Left cardiac atrium (tissue), 4 donors: ENCODE data around the gene TOM1L2. TPM values are rescaled to one million over a fixed set of nuclear protein-coding genes. Genes with fewer than 3 reads are reported as not detected.

Experiments
- ATAC-seq, 2 donors: fragments of 200-7000 bp; cut with Tn5 transposase; one replicate each; pipeline ENCODE4 v1.9.1; 2020; ENCODE audit warnings: mild to moderate bottlenecking in 2 of 2, moderate library complexity in 2 of 2
- DNase-seq: peaks from one replicate; pipeline ENCODE4 v3.0.0-alpha.2; 2020
- intact Hi-C, 2 donors: fragments of 100-400 bp; cut with DNase I; formaldehyde crosslinking; loops; one replicate each; pipeline versions ENCODE4 v1.14.1 to v1.15.1; 2022 to 2023
- total RNA-seq, 2 donors: library from RNA; stranded (reverse); fragmentation: NEBNext Ultra II Directional; extraction: Animal tissue kit (Norgen Biotek cat#: 25700); gene quantifications; one replicate each; pipeline ENCODE4 v1.2.1, GENCODE V29; 2021
- donor health status: DM: no; HTN: yes; CAD: no.
- donor health status: DM: no; HTN: yes; CAD: no; lungs with severe emphysema.
- donor health status: DM: yes; HTN: yes; CAD: no.
- donor health status: Dilated cardiomyopathy.

The TOM1L2 gene
- total RNA-seq, 2 donors from 2014 or later: 179 to 183 TPM

GRCh38 chr17:17892731-17893130 lies 79.5 kb downstream of the TOM1L2 start:
- no peak for ATAC-seq
- intact Hi-C loops: loop anchor here in 1 of 2 donors (10.0 kb wide), 1 partner anchor 142 kb away; the partner anchor contains the start of genes ATPAF2 and GID4

GRCh38 chr17:17892009-17892408 lies 80.2 kb downstream of the TOM1L2 start:
- intact Hi-C loops: loop anchor here in 1 of 2 donors (10.0 kb wide), 1 partner anchor 143 kb away; the partner anchor contains the start of genes ATPAF2 and GID4
- no peak for ATAC-seq
- DNase-seq: no peak

More at GRCh38 chr17:17892731-17893130, 79.5 kb downstream of the TOM1L2 start:
- DNase-seq: no peak

- ATAC-seq (peak; percentile 72 to 77), DNase-seq (no peak)
- intact Hi-C loops: loop anchor here in 1 of 2 donors (10.0 kb wide), 1 partner anchor 144 kb away; the partner anchor contains the start of genes ATPAF2 and GID4
These were observed 81.1 kb downstream of the TOM1L2 start for GRCh38 chr17:17890773-17891759.

GRCh38 chr17:17889922-17890321 lies 82.3 kb downstream of the TOM1L2 start:
- no peak for DNase-seq
- ATAC-seq: no peak
- intact Hi-C loops: loop anchor here (10.0 kb wide), 1 partner anchor 145 kb away; the partner anchor contains the start of genes ATPAF2 (in 2 of the 2) and GID4 (in 2 of the 2)

GRCh38 chr17:17888821-17889220 lies 83.4 kb downstream of the TOM1L2 start:
- intact Hi-C loops: loop anchor here in 1 of 2 donors (10.0 kb wide), 1 partner anchor 146 kb away; the partner anchor contains the start of genes ATPAF2 and GID4
- DNase-seq (no peak), ATAC-seq (no peak)

- no peak for ATAC-seq
- DNase-seq: no peak
These were observed 83.8 kb downstream of the TOM1L2 start for GRCh38 chr17:17888371-17888770.

GRCh38 chr17:17887752-17888304 lies 84.4 kb downstream of the TOM1L2 start:
- DNase-seq (no peak), ATAC-seq (peak; percentile 35 to 39)
- intact Hi-C loops: loop anchor here in 1 of 2 donors (10.0 kb wide), 1 partner anchor 147 kb away; the partner anchor contains the start of genes ATPAF2 and GID4

More at GRCh38 chr17:17888371-17888770, 83.8 kb downstream of the TOM1L2 start:
- intact Hi-C loops: loop anchor here in 1 of 2 donors (10.0 kb wide), 1 partner anchor 146 kb away; the partner anchor contains the start of genes ATPAF2 and GID4

- peak; percentile 50 for DNase-seq
- ATAC-seq: peak; percentile 25 to 38
- intact Hi-C loops: loop anchor here in 1 of 2 donors (10.0 kb wide), 1 partner anchor 148 kb away; the partner anchor contains the start of genes ATPAF2 and GID4
These were observed 85.5 kb downstream of the TOM1L2 start for GRCh38 chr17:17886726-17887125.

- DNase-seq (no peak), ATAC-seq (peak; percentile 41 to 74)
- intact Hi-C loops: loop anchor here in 1 of 2 donors (10.0 kb wide), 1 partner anchor 149 kb away; the partner anchor contains the start of genes ATPAF2 and GID4
These were observed 86.0 kb downstream of the TOM1L2 start for GRCh38 chr17:17886226-17886625.

- intact Hi-C loops: loop anchor here in 1 of 2 donors (10.0 kb wide), 1 partner anchor 150 kb away; the partner anchor contains the start of genes ATPAF2 and GID4
- DNase-seq (no peak), ATAC-seq (no peak)
These were observed 87.5 kb downstream of the TOM1L2 start for GRCh38 chr17:17884391-17885357.

- DNase-seq (no peak), ATAC-seq (no peak)
- intact Hi-C loops: loop anchor here in 1 of 2 donors (10.0 kb wide), 1 partner anchor 151 kb away; the partner anchor contains the start of genes ATPAF2 and GID4
These were observed 88.4 kb downstream of the TOM1L2 start for GRCh38 chr17:17883801-17884200.

- ATAC-seq (no peak), DNase-seq (no peak)
- intact Hi-C loops: loop anchor here in 1 of 2 donors (10.0 kb wide), 1 partner anchor 153 kb away; the partner anchor contains the start of genes ATPAF2 and GID4
These were observed 90.1 kb downstream of the TOM1L2 start for GRCh38 chr17:17882082-17882581.

GRCh38 chr17:17880577-17881196 lies 91.5 kb downstream of the TOM1L2 start:
- no peak for ATAC-seq
- intact Hi-C loops: loop anchor here in 1 of 2 donors (10.0 kb wide), 1 partner anchor 154 kb away; the partner anchor contains the start of genes ATPAF2 and GID4
- DNase-seq: no peak

- intact Hi-C loops: no loop called here
- ATAC-seq (peak; percentile 87 to 89), DNase-seq (peak; percentile 90)
These were observed 94.5 kb downstream of the TOM1L2 start for GRCh38 chr17:17877529-17878358.

GRCh38 chr17:17876959-17877528 lies 95.2 kb downstream of the TOM1L2 start:
- intact Hi-C loops: no loop called here
- peak; percentile 68 to 74 for ATAC-seq

GRCh38 chr17:17874478-17874877 lies 97.7 kb downstream of the TOM1L2 start:
- ATAC-seq (peak in 1 of 2 donors; percentile 4), DNase-seq (no peak)
- intact Hi-C loops: no loop called here

More at GRCh38 chr17:17876959-17877528, 95.2 kb downstream of the TOM1L2 start:
- DNase-seq: peak; percentile 74
